ENCODE results near the gene ITFG1.
"Not testable (repeated sequence)": the region's sequence is repeated elsewhere in the genome, so short reads cannot be mapped to it uniquely, and the experiment has no call there.

Gene ITFG1

DNA sequence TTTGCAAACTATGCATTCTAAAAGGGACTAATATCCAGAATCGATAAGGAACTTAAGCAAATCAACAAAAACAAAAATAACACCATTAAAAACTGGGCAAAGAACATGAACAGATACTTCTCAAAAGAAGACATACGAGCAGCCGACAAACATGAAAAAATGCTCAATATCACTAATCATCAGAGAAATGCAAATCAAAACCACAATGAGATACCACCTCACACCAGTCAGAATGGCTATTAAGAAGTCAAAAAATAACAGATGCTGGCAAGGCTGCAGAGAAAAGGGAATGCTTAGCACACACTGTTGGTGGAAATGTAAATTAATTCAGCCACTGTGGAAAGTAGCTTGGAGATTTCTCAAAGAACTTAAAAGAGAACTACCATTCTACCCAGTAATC is 130.3 kb downstream of the ITFG1 start:
- not testable (repeated sequence) for DNase-seq (ENCODE audit: low read depth, low spot score)

GRCh38 chr16:47324309-47324708 is 136.6 kb downstream of the ITFG1 start:
- not testable (repeated sequence) for DNase-seq (ENCODE audit: low read depth, low spot score)

- DNase-seq (ENCODE audit: low read depth, low spot score): no peak
Measured at GRCh38 chr16:47323241-47323640, 137.6 kb downstream of the ITFG1 start.

DNA sequence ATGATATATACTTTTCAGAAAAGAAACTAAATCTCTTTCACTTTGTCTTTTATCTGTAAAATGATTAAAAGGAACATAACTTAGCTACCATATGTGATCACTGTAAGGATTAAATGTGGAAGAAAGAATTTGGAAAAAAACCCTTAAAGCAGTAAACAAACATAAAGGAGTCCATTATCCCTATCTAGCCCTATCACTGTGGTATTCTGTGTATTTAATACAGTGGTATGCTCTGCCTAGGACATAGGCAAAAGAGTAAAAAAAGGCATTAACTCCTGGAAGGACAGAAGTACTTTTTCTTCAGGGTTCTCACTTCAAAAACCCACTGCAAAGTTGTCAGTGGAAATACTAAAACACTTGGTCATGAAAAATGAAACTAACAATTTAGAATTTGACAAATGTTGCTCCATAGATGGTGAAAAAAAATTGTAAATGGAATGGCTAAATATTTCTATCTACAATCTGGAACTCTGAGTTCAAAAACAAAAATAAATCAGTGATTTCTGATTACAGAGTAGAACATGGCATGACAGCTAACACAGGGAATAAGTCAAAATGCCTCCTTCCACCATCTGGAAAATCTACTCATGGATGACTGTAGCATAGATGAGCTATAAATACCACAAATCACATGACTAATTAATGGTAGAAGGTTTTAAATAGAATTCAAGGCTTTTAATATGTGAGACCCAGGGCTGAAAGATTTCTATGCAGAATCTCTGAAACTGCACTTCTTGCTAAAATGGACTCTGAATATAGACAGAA is 140.1 kb downstream of the ITFG1 start:
- DNase-seq (ENCODE audit: low read depth, low spot score): no peak

- DNase-seq (ENCODE audit: low read depth, low spot score): no peak
Measured at GRCh38 chr16:47317465-47318240, 143.2 kb downstream of the ITFG1 start.

- DNase-seq (ENCODE audit: low read depth, low spot score): no peak
Measured at GRCh38 chr16:47316442-47317015, 144.3 kb downstream of the ITFG1 start.

DNA sequence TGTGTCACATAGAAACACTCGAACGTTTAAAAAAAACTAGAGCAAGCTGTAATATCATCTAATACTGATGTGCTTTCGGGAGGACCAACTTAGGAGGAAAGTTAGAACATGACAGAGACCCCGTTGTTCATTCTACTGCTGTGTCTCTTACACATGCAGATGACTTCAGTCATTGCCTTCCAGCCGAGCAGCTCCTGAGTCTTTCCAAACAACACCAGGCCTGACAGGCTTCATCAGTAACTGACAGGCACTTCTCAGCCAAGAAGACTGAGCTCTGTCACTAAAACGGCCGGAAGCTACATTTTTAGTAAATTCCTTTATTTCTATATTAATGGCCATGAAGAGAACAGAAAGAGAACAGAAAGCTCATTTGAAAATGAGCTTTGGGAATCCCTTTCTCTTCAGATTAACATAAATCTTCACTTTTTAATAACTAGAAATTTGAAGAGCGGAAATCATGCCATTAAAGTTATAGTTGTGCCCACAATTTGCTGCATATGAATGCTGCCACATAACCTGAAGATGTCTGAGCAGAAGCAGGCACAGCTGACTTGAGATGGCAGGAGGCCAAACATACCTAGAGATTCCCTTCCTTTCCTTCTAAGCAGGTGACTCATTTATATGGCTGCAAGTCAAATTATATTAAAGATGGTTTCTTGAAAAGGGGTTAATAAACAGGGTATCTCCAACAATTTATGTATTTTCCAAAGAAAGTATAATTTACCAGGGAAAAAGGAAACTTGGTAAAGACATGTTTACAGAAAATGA is 148.9 kb downstream of the ITFG1 start:
- DNase-seq (ENCODE audit: low read depth, low spot score): no peak

- DNase-seq (ENCODE audit: low read depth, low spot score): no peak
Measured at GRCh38 chr16:47310792-47311211, 150.1 kb downstream of the ITFG1 start.

GRCh38 chr16:47309581-47310312 is 151.1 kb downstream of the ITFG1 start:
- peak; percentile 9 for DNase-seq (ENCODE audit: low read depth, low spot score)

GRCh38 chr16:47308601-47309000 is 152.3 kb downstream of the ITFG1 start:
- DNase-seq (ENCODE audit: low read depth, low spot score): no peak

DNA sequence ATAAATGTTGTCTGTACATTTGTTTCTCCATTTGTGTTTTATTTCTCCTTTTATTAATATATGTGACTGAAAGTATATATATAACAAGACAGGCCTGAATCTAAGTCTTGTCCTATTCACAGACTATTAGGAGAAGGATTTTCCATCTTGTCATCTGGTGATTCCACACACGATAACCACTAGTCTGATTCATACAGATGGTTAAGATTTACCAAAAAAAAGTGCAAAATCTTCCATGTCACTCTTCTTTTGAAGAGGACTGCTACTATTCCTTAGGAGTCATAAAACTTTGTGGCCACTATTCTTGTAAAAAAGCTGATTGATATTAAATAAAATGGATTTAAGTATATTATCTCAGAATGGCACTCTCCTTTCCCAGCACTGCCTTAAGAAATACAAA is 156.3 kb downstream of the ITFG1 start:
- DNase-seq (ENCODE audit: low read depth, low spot score): no peak

- DNase-seq (ENCODE audit: low read depth, low spot score): no peak
Measured at GRCh38 chr16:47299587-47299986, 161.3 kb downstream of the ITFG1 start.

- no peak for DNase-seq (ENCODE audit: low read depth, low spot score)
Measured at GRCh38 chr16:47284999-47285398, 175.9 kb downstream of the ITFG1 start.

- DNase-seq (ENCODE audit: low read depth, low spot score): no peak
Measured at GRCh38 chr16:47278306-47278970, 182.4 kb downstream of the ITFG1 start.

GRCh38 chr16:47276522-47276921 is 184.3 kb downstream of the ITFG1 start:
- no peak for DNase-seq (ENCODE audit: low read depth, low spot score)

DNA sequence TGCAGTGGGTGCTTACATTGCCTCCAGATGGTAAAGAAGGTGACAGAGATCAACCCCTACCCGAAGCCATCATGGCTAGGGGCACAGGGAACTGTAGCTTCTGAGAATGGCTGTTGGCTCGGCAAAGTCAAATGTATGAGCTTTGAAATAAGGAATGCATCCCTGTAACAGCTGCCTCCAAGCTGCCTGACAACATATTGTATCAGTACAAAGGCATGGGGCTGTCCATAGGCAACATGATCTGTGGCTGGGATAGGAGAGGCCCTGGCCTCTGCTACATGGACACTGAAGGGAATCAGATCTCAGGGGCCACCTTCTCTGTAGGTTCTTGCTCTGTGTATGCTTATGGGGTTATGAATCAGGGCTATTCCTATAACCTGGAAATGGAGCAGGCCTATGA is 197.9 kb downstream of the ITFG1 start:
- no peak for DNase-seq (ENCODE audit: low read depth, low spot score)

GRCh38 chr16:47260503-47260902 is 200.4 kb downstream of the ITFG1 start:
- DNase-seq (ENCODE audit: low read depth, low spot score): no peak

DNA sequence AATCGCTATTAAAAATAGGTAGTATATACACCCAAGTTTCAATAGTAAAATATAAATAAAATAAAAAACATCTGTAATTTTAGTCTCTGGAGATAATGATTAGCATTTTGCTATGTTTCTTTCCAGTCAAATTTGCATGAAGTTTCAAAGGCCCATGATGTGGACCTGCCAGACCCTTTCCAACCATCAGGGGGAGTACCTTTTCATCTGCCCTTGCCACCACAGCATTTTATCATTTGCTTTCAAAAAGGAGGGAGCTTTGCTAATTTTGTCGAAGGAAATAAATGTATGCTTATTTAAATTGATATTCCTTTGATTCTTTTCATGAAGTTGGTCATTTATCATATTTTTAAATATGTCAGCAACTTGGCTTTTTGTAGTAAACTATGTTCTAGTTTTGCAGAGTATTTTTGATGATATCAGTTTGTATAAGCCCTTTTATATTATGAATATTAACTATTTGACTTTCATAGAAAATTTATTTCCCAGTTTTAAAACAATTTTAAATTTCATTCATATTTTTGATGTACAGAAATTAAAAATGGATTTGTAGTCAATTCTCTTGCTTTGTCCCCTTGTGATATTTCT is 201.9 kb downstream of the ITFG1 start:
- peak; percentile 17 for DNase-seq (ENCODE audit: low read depth, low spot score)

- DNase-seq (ENCODE audit: low read depth, low spot score): no peak
Measured at GRCh38 chr16:47254756-47255155, 206.1 kb downstream of the ITFG1 start.

- DNase-seq (ENCODE audit: low read depth, low spot score): no peak
Measured at GRCh38 chr16:47250983-47251382, 209.9 kb downstream of the ITFG1 start.
